GM19468 (cell line): Measurements from ENCODE around the gene PCSK5.

Experiments
- ATAC-seq: cut with Tn5 transposase; IDR thresholded peaks from one replicate; pipeline ENCODE4 v1.9.1; 2021; ENCODE audit warnings: mild to moderate bottlenecking, moderate library complexity, moderate number of reproducible peaks; ENCODE audit not compliant: unreplicated experiment; ENCODE audit errors: extremely low read depth

PCSK5 gene

GRCh38 chr9:75914883-75915452, 24.5 kb downstream of the PCSK5 start:
- no peak for ATAC-seq

- no peak for ATAC-seq
Measured at GRCh38 chr9:75918154-75918553, 27.7 kb downstream of the PCSK5 start.

- ATAC-seq: no peak
Measured at GRCh38 chr9:75918909-75919308, 28.4 kb downstream of the PCSK5 start.

- no peak for ATAC-seq
Measured at GRCh38 chr9:75921391-75922127, 31.1 kb downstream of the PCSK5 start.

GRCh38 chr9:75926385-75926784, 35.9 kb downstream of the PCSK5 start:
- no peak for ATAC-seq

GRCh38 chr9:75927356-75927755, 36.9 kb downstream of the PCSK5 start:
- no peak for ATAC-seq

- no peak for ATAC-seq
Measured at GRCh38 chr9:75930190-75930589, 39.7 kb downstream of the PCSK5 start.

GRCh38 chr9:75930730-75931321, 40.4 kb downstream of the PCSK5 start:
- ATAC-seq: no peak

- ATAC-seq: no peak
Measured at GRCh38 chr9:75933982-75934381, 43.5 kb downstream of the PCSK5 start.

- no peak for ATAC-seq
Measured at GRCh38 chr9:75935591-75935990, 45.1 kb downstream of the PCSK5 start.

- ATAC-seq: no peak
Measured at GRCh38 chr9:75937521-75938258, 47.2 kb downstream of the PCSK5 start.

- no peak for ATAC-seq
Measured at GRCh38 chr9:75938946-75939345, 48.5 kb downstream of the PCSK5 start.

- ATAC-seq: no peak
Measured at GRCh38 chr9:75939536-75940111, 49.2 kb downstream of the PCSK5 start.

GRCh38 chr9:75941066-75941465, 50.6 kb downstream of the PCSK5 start:
- ATAC-seq: no peak

- no peak for ATAC-seq
Measured at GRCh38 chr9:75941577-75942311, 51.3 kb downstream of the PCSK5 start.

- no peak for ATAC-seq
Measured at GRCh38 chr9:75946766-75947165, 56.3 kb downstream of the PCSK5 start.

- ATAC-seq: no peak
Measured at GRCh38 chr9:75947233-75947632, 56.8 kb downstream of the PCSK5 start.

GRCh38 chr9:75950998-75951397, 60.5 kb downstream of the PCSK5 start:
- no peak for ATAC-seq

- no peak for ATAC-seq
Measured at GRCh38 chr9:75953218-75953617, 62.7 kb downstream of the PCSK5 start.

- no peak for ATAC-seq
Measured at GRCh38 chr9:75956161-75956560, 65.7 kb downstream of the PCSK5 start.
